ENCODE measurements around the gene TNRC6A. TPM values are rescaled to one million over a fixed set of nuclear protein-coding genes. Genes with fewer than 3 reads are reported as not detected.

Gene TNRC6A
- total and polyA plus RNA-seq, 4 donors, result 9.3 to 42.3 (median 22.9) TPM

- no peak for TF ChIP-seq MAX (IDR thresholded peaks at IDR 0.05)
- no peak for TF ChIP-seq HNF4G (IDR thresholded peaks at IDR 0.05)
- no peak for TF ChIP-seq CTCF (IDR thresholded peaks at IDR 0.05; ENCODE audit: low read depth, low read length, missing input control)
- TF ChIP-seq HNF4A (conservative IDR thresholded peaks at IDR 0.05), result no peak
- no peak for TF ChIP-seq GABPA (IDR thresholded peaks at IDR 0.05 in 1 of 2, conservative IDR thresholded peaks at IDR 0.05 in 1 of 2)
- TF ChIP-seq NR2F2 (IDR thresholded peaks at IDR 0.05), result no peak
- no peak for TF ChIP-seq SP1 (IDR thresholded peaks at IDR 0.05)
- no peak for TF ChIP-seq RXRA (IDR thresholded peaks at IDR 0.05)
- Histone ChIP-seq H3K9me3 (ENCODE audit: control insufficient read depth in 4 of 4, low read length in 3 of 4) (no peaks in the 10 kb centered on the region), H3K4me1 (ENCODE audit: control insufficient read depth in 4 of 4, insufficient read depth in 4 of 4, low read length in 3 of 4) (peaks cover 15 to 80% (median 73%) of the 10 kb centered on the region in 4 donors), H3K9ac (ENCODE audit: low read depth in 1 of 2, low read length in 2 of 2) (no peak overlapping the region), H3K4me3 (ENCODE audit: low read depth in 1 of 3, low read length in 3 of 3) (no peak overlapping the region), H3K36me3 (ENCODE audit: control insufficient read depth in 4 of 4, insufficient read depth in 3 of 4, low read depth in 1 of 4, low read length in 3 of 4) (peaks cover 0 to 7% (median 2%) of the 10 kb centered on the region in 4 donors), H3K27ac (ENCODE audit: low read depth in 1 of 2, low read length in 2 of 2) (peak overlapping the region in 1 of 2 donors; percentile 4), H3K27me3 (ENCODE audit: control insufficient read depth in 4 of 4, insufficient read depth in 4 of 4, low read length in 3 of 4) (no peaks in the 10 kb centered on the region)
- 68% methylated on average over 1 of the region's 1 CpG for WGBS
- no peak for DNase-seq (ENCODE audit: low spot score)
Observed at GRCh38 chr16:24734382-24734781, 4.9 kb downstream of the TNRC6A start.

GRCh38 chr16:24736758-24737157 is 7.3 kb downstream of the TNRC6A start:
- peaks cover 0 to 7% (median 2%) of the 10 kb centered on the region in 4 donors for H3K36me3 ChIP-seq (ENCODE audit: control insufficient read depth in 4 of 4, insufficient read depth in 3 of 4, low read depth in 1 of 4, low read length in 3 of 4)
- H3K27me3 ChIP-seq (ENCODE audit: control insufficient read depth in 4 of 4, insufficient read depth in 4 of 4, low read length in 3 of 4), result no peaks in the 10 kb centered on the region
- peaks cover 18 to 86% (median 80%) of the 10 kb centered on the region in 4 donors for H3K4me1 ChIP-seq (ENCODE audit: control insufficient read depth in 4 of 4, insufficient read depth in 4 of 4, low read length in 3 of 4)
- H3K9ac ChIP-seq (ENCODE audit: low read depth in 1 of 2, low read length in 2 of 2), result peak overlapping the region in 1 of 2 donors; percentile 24
- H3K27ac ChIP-seq (ENCODE audit: low read depth in 1 of 2, low read length in 2 of 2), result peak overlapping the region; percentile 74 to 79
- DNase-seq (ENCODE audit: low spot score), result no peak
- TF ChIP-seq EGR1 (IDR thresholded peaks at IDR 0.05; ENCODE audit: low read depth in 2 of 2) (no peak), JUND (IDR thresholded peaks at IDR 0.05) (no peak), FOXA2 (IDR thresholded peaks at IDR 0.05) (no peak), RXRA (IDR thresholded peaks at IDR 0.05) (no peak), NR2F2 (IDR thresholded peaks at IDR 0.05) (no peak), CTCF (IDR thresholded peaks at IDR 0.05; ENCODE audit: low read depth, low read length, missing input control) (no peak), YY1 (IDR thresholded peaks at IDR 0.05) (no peak), MAX (IDR thresholded peaks at IDR 0.05) (no peak), HNF4G (IDR thresholded peaks at IDR 0.05) (no peak), ATF3 (IDR thresholded peaks at IDR 0.05) (no peak), TAF1 (conservative IDR thresholded peaks at IDR 0.05) (no peak), SP1 (IDR thresholded peaks at IDR 0.05) (no peak), HNF4A (conservative IDR thresholded peaks at IDR 0.05) (no peak), ZBTB33 (IDR thresholded peaks at IDR 0.05) (no peak), GABPA (IDR thresholded peaks at IDR 0.05 in 1 of 2, conservative IDR thresholded peaks at IDR 0.05 in 1 of 2) (no peak), RAD21 (IDR thresholded peaks at IDR 0.05) (no peak), REST (IDR thresholded peaks at IDR 0.05) (no peak), FOXA1 (IDR thresholded peaks at IDR 0.05) (no peak)
- WGBS, result 47% methylated on average over 5 of the region's 5 CpGs
- H3K9me3 ChIP-seq (ENCODE audit: control insufficient read depth in 4 of 4, low read length in 3 of 4), result no peaks in the 10 kb centered on the region
- no peak overlapping the region for H3K4me3 ChIP-seq (ENCODE audit: low read depth in 1 of 3, low read length in 3 of 3)

Measured in liver (tissue), 9 donors.